Transverse colon (tissue), 4 donors: ENCODE data around the gene GALNT6. TPM values are rescaled to one million over a fixed set of nuclear protein-coding genes. Genes with fewer than 3 reads are reported as not detected.

ENCODE experiments used
- DNase-seq: peaks from one replicate; pipeline ENCODE4 v3.0.0-alpha.2; 2019
- H3K27ac ChIP-seq, 4 donors: fragments of 200-600 bp; sonication (generic); 2 replicates each; pipeline ENCODE4 v1.5.1; 2016 to 2018; ENCODE audit warnings: inconsistent platforms in 4 of 4
- H3K27me3 ChIP-seq: fragments of 200-600 bp; sonication (generic); 2 replicates; pipeline ENCODE4 v1.5.1; 2017; ENCODE audit warnings: inconsistent platforms
- H3K36me3 ChIP-seq, 4 donors: fragments of 200-600 bp; sonication (generic); 2 replicates each; pipeline ENCODE4 v1.5.1; 2017 to 2019; ENCODE audit warnings: inconsistent platforms in 4 of 4
- H3K4me1 ChIP-seq, 4 donors: fragments of 200-600 bp; sonication (generic); 2 replicates each; pipeline ENCODE4 v1.5.1; 2017 to 2020; ENCODE audit warnings: inconsistent platforms in 4 of 4
- H3K4me3 ChIP-seq, 4 donors: fragments of 200-600 bp; sonication (generic); 1 replicate in 1 of 4; 2 replicates in 3 of 4; pipeline versions ENCODE4 v1.5.1 to v1.6.1; 2017 to 2019; ENCODE audit warnings: inconsistent platforms in 4 of 4
- H3K9me3 ChIP-seq, 2 donors: fragments of 200-600 bp; sonication (generic); 2 replicates each; pipeline ENCODE4 v1.5.1; 2017 to 2019; ENCODE audit warnings: inconsistent platforms in 2 of 2
- CTCF ChIP-seq, 5 experiments: fragments of 200-600 bp in 3 of 5; fragments of 450-650 bp in 2 of 5; sonication (generic) in 3 of 5; IDR thresholded peaks; 1 replicate in 2 of 5; 2 replicates in 3 of 5; pipeline ENCODE4 v1.5.1; 2016 to 2017; ENCODE audit warnings: antibody characterized with exemption in 5 of 5, inconsistent platforms in 3 of 5, mild to moderate bottlenecking in 2 of 5, moderate library complexity in 1 of 5
- EP300 ChIP-seq: sonication (generic); formaldehyde crosslinking; IDR thresholded peaks from one replicate; pipeline ENCODE4 v1.6.1; 2017; ENCODE audit warnings: antibody characterized with exemption, low read depth
- POLR2A ChIP-seq: fragments of 450-650 bp; IDR thresholded peaks from one replicate; pipeline ENCODE4 v1.6.1; 2016; ENCODE audit warnings: antibody characterized with exemption, mild to moderate bottlenecking, moderate library complexity
- POLR2AphosphoS5 ChIP-seq, 3 donors: sonication (generic); formaldehyde crosslinking; IDR thresholded peaks; one replicate each; pipeline ENCODE4 v1.6.1; 2016; ENCODE audit warnings: antibody characterized with exemption in 3 of 3
- WGBS, 2 donors: methylation state at CpG; one replicate each; pipeline ENCODE4 v1.1.5; 2018; ENCODE audit warnings: low coverage in 1 of 2; 5-methylcytosine and 5-hydroxymethylcytosine counted together
- in situ Hi-C, 4 donors: fragments of 200-750 bp; cut with MboI; loops; one replicate each; pipeline versions ENCODE4 v1.15.0 to v1.15.1; 2017; ENCODE audit warnings: low sequenced_read_pairs in 3 of 4, low pct_ligation_motif_present in 1 of 4, low pct_unique_long_range_greater_than_20kb in 1 of 4
- intact Hi-C: fragments of 100-400 bp; cut with DNase I; formaldehyde crosslinking; loops from one replicate; pipeline ENCODE4 v1.15.1; 2023; ENCODE audit warnings: low total_unique reads
- total RNA-seq, 4 donors: library from RNA; depleted of rRNA; stranded (reverse); fragments of >200 nt; gene quantifications; one replicate each; pipeline ENCODE4 v1.1.0, GENCODE V29; 2016

Gene GALNT6
- total RNA-seq, 4 donors from 2014 or later = 17.5 to 52.7 (median 26.8) TPM

GRCh38 chr12:51395283-51396230, 4.4 kb upstream of the GALNT6 start:
- intact Hi-C loops = no loop called here
- 53 to 58% methylated on average over 5 to 8 of the region's 8 CpGs for WGBS, 2 donors
- Histone ChIP-seq H3K4me1 (peaks cover 0 to 53% (median 23%) of the 10 kb centered on the region in 4 donors), H3K4me3 (no peak overlapping the region), H3K27ac (no peak overlapping the region), H3K9me3 (no peaks in the 10 kb centered on the region), H3K27me3 (peaks cover 10% of the 10 kb centered on the region), H3K36me3 (no peaks in the 10 kb centered on the region)
- in situ Hi-C loops = no loop called here
- DNase-seq = no peak
- no peak for TF ChIP-seq POLR2AphosphoS5 (IDR thresholded peaks at IDR 0.05)
- TF ChIP-seq POLR2A = no peak
- no peak for TF ChIP-seq EP300
- TF ChIP-seq CTCF (IDR thresholded peaks at IDR 0.05) = no peak

GRCh38 chr12:51393676-51394545, 2.7 kb upstream of the GALNT6 start:
- no peak for TF ChIP-seq POLR2AphosphoS5 (IDR thresholded peaks at IDR 0.05)
- TF ChIP-seq POLR2A = no peak
- TF ChIP-seq EP300 = no peak
- no peak for TF ChIP-seq CTCF (IDR thresholded peaks at IDR 0.05)
- in situ Hi-C loops = no loop called here

GRCh38 chr12:51392556-51393237, 1.5 kb upstream of the GALNT6 start:
- 33 to 42% methylated on average over 11 to 22 of the region's 22 CpGs for WGBS, 2 donors
- DNase-seq = peak; percentile 39
- in situ Hi-C loops (no loop called here), intact Hi-C loops (no loop called here)
- Histone ChIP-seq H3K36me3 (no peaks in the 10 kb centered on the region), H3K4me3 (peak overlapping the region in 3 of 4 donors; percentile 43 to 68 (median 62)), H3K4me1 (peaks cover 0 to 38% (median 24%) of the 10 kb centered on the region in 4 donors), H3K9me3 (no peaks in the 10 kb centered on the region), H3K27ac (peak overlapping the region in 3 of 4 donors; percentile 69 to 73 (median 73)), H3K27me3 (peaks cover 7% of the 10 kb centered on the region)
- peak in 1 of 5 experiments; percentile 13 for TF ChIP-seq CTCF (IDR thresholded peaks at IDR 0.05)
- no peak for TF ChIP-seq POLR2AphosphoS5 (IDR thresholded peaks at IDR 0.05)
- no peak for TF ChIP-seq EP300

More at GRCh38 chr12:51393676-51394545, 2.7 kb upstream of the GALNT6 start:
- intact Hi-C loops = no loop called here
- 80 to 85% methylated on average over 3 to 14 of the region's 14 CpGs for WGBS, 2 donors
- peak; percentile 28 for DNase-seq
- Histone ChIP-seq H3K4me3 (no peak overlapping the region), H3K9me3 (no peaks in the 10 kb centered on the region), H3K27me3 (peaks cover 7% of the 10 kb centered on the region), H3K27ac (peak overlapping the region in 3 of 4 donors; percentile 22 to 33 (median 27)), H3K4me1 (peaks cover 0 to 50% (median 30%) of the 10 kb centered on the region in 4 donors), H3K36me3 (no peaks in the 10 kb centered on the region)
